Activated T-cell treated with anti-CD3 and anti-CD28 coated beads for 4 hours (primary cell): ENCODE results near the gene SHC3.

ENCODE experiments used
- DNase-seq: peaks from one replicate; pipeline ENCODE4 v3.0.0-alpha.2; 2020

SHC3 gene

GRCh38 chr9:89049646-89050045 lies 129.0 kb downstream of the SHC3 start:
- DNase-seq: no peak

- DNase-seq: no peak
Observed at GRCh38 chr9:89048616-89049015, 130.0 kb downstream of the SHC3 start.

DNA sequence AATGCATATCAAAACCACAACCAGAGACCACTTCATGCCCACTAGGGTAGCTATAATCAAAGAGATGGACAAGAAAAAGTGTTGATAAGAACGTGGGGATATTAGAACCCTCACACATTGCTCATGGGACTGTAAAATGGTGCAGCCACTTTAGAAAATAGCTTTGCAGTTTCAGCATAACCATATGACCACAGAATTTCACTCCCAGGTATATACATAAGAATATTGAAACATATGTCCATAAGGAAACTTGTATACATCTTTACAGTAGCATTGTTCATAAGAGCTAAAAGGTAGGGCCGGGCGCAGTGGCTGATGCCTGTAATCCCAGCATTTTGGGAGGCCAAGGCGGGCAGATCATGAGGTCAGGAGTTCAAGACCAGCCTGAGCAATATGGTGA lies 131.0 kb downstream of the SHC3 start:
- DNase-seq: no peak

DNA sequence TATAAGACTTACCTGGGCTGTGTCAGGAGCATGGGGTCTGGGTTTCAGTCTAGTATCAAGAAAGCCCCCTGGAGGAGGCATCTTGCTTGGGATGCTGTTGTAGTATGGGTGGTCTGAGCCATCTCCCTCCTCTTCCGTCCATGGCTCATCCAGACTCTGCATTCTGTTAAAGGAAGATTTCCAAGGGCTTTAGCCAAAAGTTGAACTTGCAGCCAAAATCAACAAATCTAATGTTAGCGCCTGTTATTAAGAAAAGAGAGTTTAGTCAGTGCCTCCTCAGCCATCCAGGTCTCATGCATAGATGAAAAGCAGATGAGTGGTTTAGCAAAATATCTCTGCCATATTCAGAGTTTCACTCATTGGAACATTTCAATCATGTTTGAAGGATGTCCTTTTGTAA lies 131.8 kb downstream of the SHC3 start:
- no peak for DNase-seq

- no peak for DNase-seq
Observed at GRCh38 chr9:89044881-89045280, 133.7 kb downstream of the SHC3 start.

DNA sequence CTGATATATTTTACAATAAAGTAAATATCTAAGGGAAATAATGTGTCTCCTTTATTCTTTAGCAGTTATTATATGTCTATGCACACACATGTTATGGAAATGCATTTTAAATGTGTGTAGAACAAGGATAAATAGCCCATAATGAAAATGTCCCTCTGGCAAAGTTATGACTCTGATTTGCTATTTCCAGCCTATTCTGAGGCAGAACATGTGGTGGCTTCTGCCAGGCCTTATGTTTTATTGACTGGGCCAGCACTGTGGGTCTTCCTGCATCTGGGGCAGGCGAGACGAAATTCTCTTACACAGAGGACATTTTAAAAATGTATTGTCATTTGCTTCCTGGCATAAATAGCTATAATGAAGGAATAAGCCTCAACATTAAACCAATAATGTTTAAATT lies 134.5 kb downstream of the SHC3 start:
- DNase-seq: no peak

DNA sequence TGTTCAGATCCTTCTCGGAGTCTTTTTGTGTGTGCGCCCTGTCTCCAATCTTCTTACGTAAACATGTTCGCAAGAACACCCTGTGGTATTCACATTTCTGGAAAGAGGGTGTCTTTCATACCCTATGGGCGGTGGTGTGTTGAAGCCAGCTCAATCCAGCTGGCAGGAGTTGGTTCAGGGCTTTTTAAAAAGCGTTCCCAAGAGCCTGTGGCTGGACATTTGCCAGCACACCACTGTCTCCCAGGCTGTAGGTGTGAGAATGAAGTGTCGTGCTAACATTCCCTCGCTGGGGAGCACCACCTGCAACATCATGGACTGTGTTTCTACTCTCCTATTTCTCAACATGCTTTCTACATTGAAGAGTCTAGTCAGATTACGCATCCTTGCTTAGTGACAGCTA lies 135.6 kb downstream of the SHC3 start:
- DNase-seq: no peak

DNA sequence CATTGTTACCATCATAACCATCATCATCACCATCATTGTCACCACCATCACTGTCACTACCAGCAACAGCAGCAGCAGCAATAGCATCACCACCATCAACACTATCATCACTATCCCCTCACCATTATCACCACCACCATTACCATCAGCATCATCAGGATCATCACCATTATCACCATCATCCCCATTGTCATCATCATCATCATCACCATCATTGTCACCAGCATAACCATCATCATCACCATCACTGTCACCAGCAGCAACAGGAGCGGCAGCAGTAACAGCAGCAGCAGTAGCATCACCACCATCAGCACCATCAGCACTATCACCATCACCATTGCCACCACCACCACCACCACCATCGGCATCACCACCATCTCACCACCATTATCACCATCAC lies 139.0 kb downstream of the SHC3 start:
- no peak for DNase-seq

GRCh38 chr9:89039104-89039465 lies 139.5 kb downstream of the SHC3 start:
- DNase-seq: no peak

DNA sequence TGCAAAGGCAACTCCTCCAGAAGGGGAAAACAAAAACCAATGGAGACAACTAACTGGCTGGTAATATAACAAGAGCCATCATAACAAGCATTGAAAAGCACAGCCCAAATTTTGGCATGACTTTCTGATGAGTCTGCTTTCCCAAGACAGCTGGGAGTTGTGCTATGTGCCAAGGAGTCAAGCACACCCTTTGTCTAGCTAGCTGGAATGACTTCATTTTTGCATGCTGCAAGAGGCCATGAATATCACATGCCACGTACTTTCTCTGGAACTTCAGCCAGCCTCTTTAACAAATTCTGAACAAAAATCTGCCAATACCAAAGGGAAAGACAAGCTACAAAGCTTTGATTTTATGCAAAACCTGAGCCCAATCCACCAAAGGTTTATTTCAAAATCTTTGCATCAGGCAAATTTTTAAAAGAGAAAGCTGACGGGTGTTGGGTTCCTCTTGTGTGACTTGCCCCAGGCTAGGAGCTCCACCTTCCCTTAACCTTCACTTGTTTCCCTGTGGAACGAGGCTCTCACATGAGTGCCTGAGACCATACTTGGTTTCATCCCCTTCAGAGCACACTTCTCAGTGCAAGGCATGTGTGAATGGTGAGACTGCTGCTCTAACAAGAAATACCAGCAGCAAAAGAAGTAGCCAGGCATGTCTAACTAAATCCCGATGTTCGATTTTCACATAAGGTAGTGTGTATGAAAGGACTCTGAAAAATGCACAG lies 140.1 kb downstream of the SHC3 start:
- no peak for DNase-seq

DNA sequence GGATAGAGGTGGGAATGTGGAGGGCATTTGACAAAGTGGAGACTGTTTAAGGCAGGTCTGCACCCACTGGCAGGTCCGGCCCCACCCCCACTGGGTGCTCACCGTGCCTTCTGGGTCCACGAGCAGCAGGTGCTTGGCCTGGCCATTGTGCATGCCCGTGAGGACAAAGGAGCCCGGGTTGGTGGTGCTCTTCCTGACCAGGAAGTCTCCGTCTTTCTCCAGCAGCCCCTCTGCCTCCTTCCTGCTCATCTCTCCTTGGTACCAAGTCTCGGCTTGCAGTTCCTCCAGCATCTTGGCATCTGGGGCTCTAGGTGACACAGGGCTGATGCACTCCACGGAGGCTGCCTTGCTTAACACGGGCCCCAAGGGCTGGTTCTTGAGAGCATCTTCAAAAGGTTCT lies 140.7 kb downstream of the SHC3 start:
- no peak for DNase-seq

DNA sequence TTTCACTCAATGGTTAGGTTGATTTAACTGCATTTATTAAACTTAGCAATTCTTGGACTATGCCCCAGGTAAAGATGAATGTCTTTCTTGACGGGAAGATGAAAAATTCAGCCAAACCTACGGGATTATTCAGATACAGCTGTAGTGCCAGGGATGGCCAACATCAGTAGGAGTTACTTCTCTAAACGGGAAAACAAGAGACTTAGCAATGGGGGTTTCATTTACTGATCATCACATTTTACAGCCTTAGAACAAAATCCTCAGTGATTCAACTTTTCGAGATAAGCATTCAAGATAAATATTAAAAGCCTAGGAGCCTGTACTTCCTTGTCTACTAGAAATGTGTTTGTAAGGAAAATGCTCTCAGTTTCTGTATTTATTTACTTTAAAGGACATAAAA lies 141.3 kb downstream of the SHC3 start:
- no peak for DNase-seq

GRCh38 chr9:89036891-89037290 lies 141.7 kb downstream of the SHC3 start:
- DNase-seq: no peak

- no peak for DNase-seq
Observed at GRCh38 chr9:89036383-89036782, 142.2 kb downstream of the SHC3 start.

GRCh38 chr9:89032661-89033060 lies 146.0 kb downstream of the SHC3 start:
- DNase-seq: no peak

DNA sequence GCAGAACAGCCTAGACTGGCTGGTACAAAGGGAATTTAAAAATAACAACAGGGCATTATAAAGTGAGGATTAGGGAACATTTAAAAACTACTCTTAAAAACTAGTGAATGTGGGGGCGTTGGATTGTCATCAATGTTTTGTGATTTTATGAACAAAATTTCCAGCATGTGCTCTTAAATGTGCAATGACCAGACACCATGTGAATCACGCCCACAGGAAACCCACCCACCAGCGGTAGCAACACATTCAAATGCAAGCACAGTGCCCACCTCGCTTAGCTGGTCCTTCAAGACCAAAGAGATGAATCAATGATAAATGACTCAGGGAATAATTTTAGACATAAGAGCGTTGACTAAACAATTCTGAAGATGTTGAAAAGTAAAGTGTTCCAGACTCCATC lies 146.4 kb downstream of the SHC3 start:
- DNase-seq: no peak

GRCh38 chr9:89029788-89030187 lies 148.8 kb downstream of the SHC3 start:
- no peak for DNase-seq

- no peak for DNase-seq
Observed at GRCh38 chr9:89026876-89027275, 151.7 kb downstream of the SHC3 start.

DNA sequence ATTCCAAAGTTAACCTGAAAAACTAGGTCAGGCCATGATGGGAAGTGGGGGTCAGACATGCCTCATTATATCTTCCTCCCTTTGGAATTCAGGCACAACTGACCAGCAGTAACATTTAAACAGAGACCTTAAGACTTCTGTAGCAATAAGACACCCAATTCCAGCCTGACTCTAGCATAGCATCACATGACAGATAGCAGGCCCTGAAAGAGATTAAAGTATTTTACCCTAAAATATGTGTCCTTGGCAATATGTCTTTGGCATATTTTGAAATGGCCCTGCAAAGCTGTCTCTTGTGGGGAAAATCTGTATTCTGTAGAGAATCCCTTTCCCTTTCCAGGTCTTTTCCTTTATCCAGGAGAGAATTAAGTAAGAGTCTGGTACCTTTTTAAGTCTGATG lies 153.1 kb downstream of the SHC3 start:
- no peak for DNase-seq

- DNase-seq: no peak
Observed at GRCh38 chr9:89024727-89025126, 153.9 kb downstream of the SHC3 start.

GRCh38 chr9:89023740-89024139 lies 154.9 kb downstream of the SHC3 start:
- DNase-seq: no peak

GRCh38 chr9:89022902-89023301 lies 155.7 kb downstream of the SHC3 start:
- no peak for DNase-seq

DNA sequence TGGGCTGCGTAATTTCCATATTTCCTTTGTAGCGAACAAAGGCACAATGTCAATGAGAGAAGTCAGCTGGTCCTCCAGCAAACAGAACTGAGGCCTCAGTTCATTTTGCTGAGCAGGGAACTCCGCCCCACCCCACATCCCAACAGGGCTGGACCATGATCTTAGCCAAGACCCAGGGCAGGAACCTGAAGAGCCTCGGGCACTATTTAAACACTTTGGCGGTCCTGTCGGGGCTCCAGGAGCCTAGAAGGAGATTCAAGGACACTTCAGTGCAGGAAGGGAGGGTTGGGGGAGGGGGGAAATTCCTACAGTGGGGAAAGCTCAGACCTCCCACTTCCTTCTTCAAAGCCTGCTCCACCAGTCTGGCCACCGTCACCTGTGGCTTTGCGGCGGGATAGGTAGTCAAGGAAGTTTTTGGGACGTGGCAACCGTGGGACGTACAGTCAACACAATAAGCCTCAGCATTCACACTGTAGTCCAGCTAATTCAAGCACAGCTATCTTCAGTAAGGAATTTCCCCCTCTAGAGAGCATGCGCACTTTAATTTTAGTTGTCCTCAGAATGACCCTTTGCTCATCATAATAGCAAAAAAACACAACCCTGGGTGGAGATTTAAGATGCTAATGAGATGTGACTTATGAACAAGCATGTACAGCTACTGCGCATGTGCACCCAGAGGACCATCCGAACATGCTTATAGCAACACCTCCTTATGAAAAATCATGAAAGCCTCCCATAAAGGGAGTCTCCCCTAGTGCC lies 156.4 kb downstream of the SHC3 start:
- DNase-seq: no peak

- DNase-seq: no peak
Observed at GRCh38 chr9:89021154-89021803, 157.3 kb downstream of the SHC3 start.
